ENCODE results near the gene C1orf210. TPM values are rescaled to one million over a fixed set of nuclear protein-coding genes. Genes with fewer than 3 reads are reported as not detected.

Gene C1orf210
- total and polyA plus RNA-seq, 2 of the 13 experiments (the other 11 are each of a cell fraction or from before 2014, with no cell fraction given): 0.49 to 5.1 TPM

GRCh38 chr1:43285269-43285990 lies at the start of gene C1orf210 (continued):
- TF ChIP-seq MAZ (IDR thresholded peaks at IDR 0.05; ENCODE audit: borderline replicate concordance, low read depth, low read length) (no peak), MAZ (CRISPR knock-in tag; IDR thresholded peaks at IDR 0.05; ENCODE audit: low read depth) (peak; percentile 72; the same call in 1 of the 2 replicates), ZNF598 (CRISPR knock-in tag; IDR thresholded peaks at IDR 0.05; ENCODE audit: borderline replicate concordance) (0 out of 2 replicates have a peak, but pooled peaks have one; percentile 26), ZNF224 (CRISPR knock-in tag; IDR thresholded peaks at IDR 0.05) (0 out of 2 replicates have a peak, but pooled peaks have one; percentile 12), ZNF414 (CRISPR knock-in tag; IDR thresholded peaks at IDR 0.05) (no peak), ZNF232 (CRISPR knock-in tag; IDR thresholded peaks at IDR 0.05; ENCODE audit: borderline replicate concordance) (0 out of 2 replicates have a peak, but pooled peaks have one; percentile 25), ZNF441 (CRISPR knock-in tag; IDR thresholded peaks at IDR 0.05; ENCODE audit: borderline replicate concordance) (peak; percentile 31; the same call in 1 of the 2 replicates), ZNF512B (CRISPR knock-in tag; IDR thresholded peaks at IDR 0.05; ENCODE audit: borderline replicate concordance) (peak; percentile 82; the same call in 1 of the 2 replicates), ZNF292 (CRISPR knock-in tag; IDR thresholded peaks at IDR 0.05; ENCODE audit: borderline replicate concordance, low read depth) (0 out of 2 replicates have a peak, but pooled peaks have one; percentile 37), ZNF746 (CRISPR knock-in tag; IDR thresholded peaks at IDR 0.05) (peak; percentile 31; the same call in 1 of the 2 replicates), EP300 (IDR thresholded peaks at IDR 0.05; ENCODE audit: low read depth in 2 of 2, low read length in 2 of 2) (0 out of 4 replicates have a peak, but pooled peaks of 1 of the 2 experiments have one; percentile 36), EP300 (CRISPR knock-in tag; IDR thresholded peaks at IDR 0.05; ENCODE audit: borderline replicate concordance) (no peak), ZNF749 (CRISPR knock-in tag; IDR thresholded peaks at IDR 0.05; ENCODE audit: borderline replicate concordance) (peak; percentile 44; the same call in 1 of the 2 replicates), ZNF670 (CRISPR knock-in tag; IDR thresholded peaks at IDR 0.05; ENCODE audit: borderline replicate concordance) (0 out of 2 replicates have a peak, but pooled peaks have one; percentile 58), PAXIP1 (CRISPR knock-in tag; conservative IDR thresholded peaks at IDR 0.05) (peak; percentile 84), ZNF564 (CRISPR knock-in tag; IDR thresholded peaks at IDR 0.05) (0 out of 2 replicates have a peak, but pooled peaks have one; percentile 16), ARNTL (CRISPR knock-in tag; IDR thresholded peaks at IDR 0.05) (0 out of 2 replicates have a peak, but pooled peaks have one; percentile 52), ZNF430 (CRISPR knock-in tag; IDR thresholded peaks at IDR 0.05) (peak; percentile 48; the same call in 1 of the 2 replicates), MEF2D (CRISPR knock-in tag; IDR thresholded peaks at IDR 0.05) (0 out of 2 replicates have a peak, but pooled peaks have one; percentile 30)
